HG03139 (cell line): ENCODE measurements around the gene IL18BP.

Experiments
- ATAC-seq: cut with Tn5 transposase; IDR thresholded peaks from one replicate; pipeline ENCODE4 v1.9.1; 2021; ENCODE audit not compliant: unreplicated experiment

IL18BP gene

GRCh38 chr11:72010529-72011233 lies 12.0 kb downstream of the IL18BP start:
- ATAC-seq: no peak

GRCh38 chr11:72012091-72012630 lies 13.5 kb downstream of the IL18BP start:
- ATAC-seq: no peak

- no peak for ATAC-seq
Observed at GRCh38 chr11:72012897-72013721, 14.4 kb downstream of the IL18BP start.

GRCh38 chr11:72013765-72014711 lies 15.3 kb downstream of the IL18BP start:
- ATAC-seq: no peak

- ATAC-seq: no peak
Observed at GRCh38 chr11:72014761-72015320, 16.1 kb downstream of the IL18BP start.

- ATAC-seq: no peak
Observed at GRCh38 chr11:72015511-72016061, 16.9 kb downstream of the IL18BP start.

GRCh38 chr11:72018171-72018570 lies 19.5 kb downstream of the IL18BP start:
- ATAC-seq: no peak

- no peak for ATAC-seq
Observed at GRCh38 chr11:72023335-72023734, 24.6 kb downstream of the IL18BP start.

- ATAC-seq: no peak
Observed at GRCh38 chr11:72024069-72024754, 25.5 kb downstream of the IL18BP start.

- no peak for ATAC-seq
Observed at GRCh38 chr11:72026090-72026489, 27.4 kb downstream of the IL18BP start.

GRCh38 chr11:72030472-72031045 lies 31.9 kb downstream of the IL18BP start:
- ATAC-seq: no peak

- no peak for ATAC-seq
Observed at GRCh38 chr11:72036687-72037086, 38.0 kb downstream of the IL18BP start.

GRCh38 chr11:72037554-72038311 lies 39.0 kb downstream of the IL18BP start:
- no peak for ATAC-seq

GRCh38 chr11:72038491-72038890 lies 39.8 kb downstream of the IL18BP start:
- ATAC-seq: no peak

- ATAC-seq: no peak
Observed at GRCh38 chr11:72039031-72039855, 40.5 kb downstream of the IL18BP start.

- ATAC-seq: no peak
Observed at GRCh38 chr11:72039856-72040401, 41.2 kb downstream of the IL18BP start.
